Measurements from ENCODE around the gene TMEM106A. TPM values are rescaled to one million over a fixed set of nuclear protein-coding genes. Genes with fewer than 3 reads are reported as not detected.

The TMEM106A gene
- total and polyA plus RNA-seq, 2 of the 13 experiments (the other 11 are each of a cell fraction or from before 2014, with no cell fraction given) = 16.9 to 35.9 TPM

DNA sequence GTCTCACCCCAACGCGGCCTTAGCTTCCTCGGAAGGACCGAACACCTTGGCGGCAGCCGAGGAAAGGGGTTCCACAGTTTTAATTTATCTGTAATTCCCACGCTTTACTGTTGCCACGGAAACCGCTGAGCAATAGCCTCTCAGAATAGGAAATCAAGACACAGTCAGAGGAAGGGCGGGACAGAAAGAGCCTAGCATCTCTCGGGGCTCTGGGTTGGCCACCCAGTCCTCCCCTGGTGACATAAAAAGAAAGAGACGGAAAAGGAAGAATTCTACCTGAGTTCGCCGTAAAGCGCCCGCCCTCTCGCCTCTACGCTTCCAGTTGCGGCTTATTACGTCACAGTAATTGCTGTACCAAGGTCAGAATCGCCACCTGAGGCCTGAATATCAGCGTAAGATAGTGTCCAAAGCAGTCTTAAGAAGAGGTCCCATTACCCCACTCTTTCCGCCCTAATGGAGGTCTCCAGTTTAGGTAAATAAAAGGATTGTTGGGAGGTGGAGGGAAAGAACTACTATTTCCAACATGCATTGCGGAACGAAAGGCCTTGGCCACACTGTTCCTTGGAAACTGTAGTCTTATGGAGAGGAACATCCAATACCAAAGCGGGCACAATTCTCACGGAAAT is 41.4 kb upstream of the TMEM106A start (continued):
- TF ChIP-seq, protein P1, sequence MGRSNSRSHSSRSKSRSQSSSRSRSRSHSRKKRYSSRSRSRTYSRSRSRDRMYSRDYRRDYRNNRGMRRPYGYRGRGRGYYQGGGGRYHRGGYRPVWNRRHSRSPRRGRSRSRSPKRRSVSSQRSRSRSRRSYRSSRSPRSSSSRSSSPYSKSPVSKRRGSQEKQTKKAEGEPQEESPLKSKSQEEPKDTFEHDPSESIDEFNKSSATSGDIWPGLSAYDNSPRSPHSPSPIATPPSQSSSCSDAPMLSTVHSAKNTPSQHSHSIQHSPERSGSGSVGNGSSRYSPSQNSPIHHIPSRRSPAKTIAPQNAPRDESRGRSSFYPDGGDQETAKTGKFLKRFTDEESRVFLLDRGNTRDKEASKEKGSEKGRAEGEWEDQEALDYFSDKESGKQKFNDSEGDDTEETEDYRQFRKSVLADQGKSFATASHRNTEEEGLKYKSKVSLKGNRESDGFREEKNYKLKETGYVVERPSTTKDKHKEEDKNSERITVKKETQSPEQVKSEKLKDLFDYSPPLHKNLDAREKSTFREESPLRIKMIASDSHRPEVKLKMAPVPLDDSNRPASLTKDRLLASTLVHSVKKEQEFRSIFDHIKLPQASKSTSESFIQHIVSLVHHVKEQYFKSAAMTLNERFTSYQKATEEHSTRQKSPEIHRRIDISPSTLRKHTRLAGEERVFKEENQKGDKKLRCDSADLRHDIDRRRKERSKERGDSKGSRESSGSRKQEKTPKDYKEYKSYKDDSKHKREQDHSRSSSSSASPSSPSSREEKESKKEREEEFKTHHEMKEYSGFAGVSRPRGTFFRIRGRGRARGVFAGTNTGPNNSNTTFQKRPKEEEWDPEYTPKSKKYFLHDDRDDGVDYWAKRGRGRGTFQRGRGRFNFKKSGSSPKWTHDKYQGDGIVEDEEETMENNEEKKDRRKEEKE (IDR thresholded peaks at IDR 0.05) = no peak
- TF ChIP-seq, protein P2, sequence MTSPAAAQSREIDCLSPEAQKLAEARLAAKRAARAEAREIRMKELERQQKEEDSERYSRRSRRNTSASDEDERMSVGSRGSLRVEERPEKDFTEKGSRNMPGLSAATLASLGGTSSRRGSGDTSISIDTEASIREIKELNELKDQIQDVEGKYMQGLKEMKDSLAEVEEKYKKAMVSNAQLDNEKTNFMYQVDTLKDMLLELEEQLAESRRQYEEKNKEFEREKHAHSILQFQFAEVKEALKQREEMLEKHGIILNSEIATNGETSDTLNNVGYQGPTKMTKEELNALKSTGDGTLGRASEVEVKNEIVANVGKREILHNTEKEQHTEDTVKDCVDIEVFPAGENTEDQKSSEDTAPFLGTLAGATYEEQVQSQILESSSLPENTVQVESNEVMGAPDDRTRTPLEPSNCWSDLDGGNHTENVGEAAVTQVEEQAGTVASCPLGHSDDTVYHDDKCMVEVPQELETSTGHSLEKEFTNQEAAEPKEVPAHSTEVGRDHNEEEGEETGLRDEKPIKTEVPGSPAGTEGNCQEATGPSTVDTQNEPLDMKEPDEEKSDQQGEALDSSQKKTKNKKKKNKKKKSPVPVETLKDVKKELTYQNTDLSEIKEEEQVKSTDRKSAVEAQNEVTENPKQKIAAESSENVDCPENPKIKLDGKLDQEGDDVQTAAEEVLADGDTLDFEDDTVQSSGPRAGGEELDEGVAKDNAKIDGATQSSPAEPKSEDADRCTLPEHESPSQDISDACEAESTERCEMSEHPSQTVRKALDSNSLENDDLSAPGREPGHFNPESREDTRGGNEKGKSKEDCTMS (CRISPR knock-in tag; conservative IDR thresholded peaks at IDR 0.05) = no peak
- TF ChIP-seq ZNF160 (CRISPR knock-in tag; IDR thresholded peaks at IDR 0.05) (no peak; the same call in 1 of the 2 replicates), ZNF713 (CRISPR knock-in tag; IDR thresholded peaks at IDR 0.05) (no peak), SNAPC2 (CRISPR knock-in tag; IDR thresholded peaks at IDR 0.05) (peak; percentile 38; the same call in 1 of the 2 replicates), ZBTB21 (CRISPR knock-in tag; IDR thresholded peaks at IDR 0.05) (peak; percentile 98), NPAS2 (CRISPR knock-in tag; IDR thresholded peaks at IDR 0.05; ENCODE audit: borderline replicate concordance) (no peak), NFE2 (CRISPR knock-in tag; IDR thresholded peaks at IDR 0.05) (no peak), ZFP36L2 (CRISPR knock-in tag; IDR thresholded peaks at IDR 0.05) (no peak), NFKBIZ (CRISPR knock-in tag; IDR thresholded peaks at IDR 0.05) (peak; percentile 22; the same call in 1 of the 2 replicates), ZNF577 (CRISPR knock-in tag; IDR thresholded peaks at IDR 0.05; ENCODE audit: borderline replicate concordance, low read depth) (no peak), AKAP8 (CRISPR knock-in tag; IDR thresholded peaks at IDR 0.05) (peak; percentile 6; the same call in 1 of the 2 replicates), ZNF253 (CRISPR knock-in tag; IDR thresholded peaks at IDR 0.05; ENCODE audit: borderline replicate concordance) (no peak), REL (CRISPR knock-in tag; conservative IDR thresholded peaks at IDR 0.05) (no peak; the same call in 1 of the 2 replicates)
- TF ChIP-seq, protein P3, sequence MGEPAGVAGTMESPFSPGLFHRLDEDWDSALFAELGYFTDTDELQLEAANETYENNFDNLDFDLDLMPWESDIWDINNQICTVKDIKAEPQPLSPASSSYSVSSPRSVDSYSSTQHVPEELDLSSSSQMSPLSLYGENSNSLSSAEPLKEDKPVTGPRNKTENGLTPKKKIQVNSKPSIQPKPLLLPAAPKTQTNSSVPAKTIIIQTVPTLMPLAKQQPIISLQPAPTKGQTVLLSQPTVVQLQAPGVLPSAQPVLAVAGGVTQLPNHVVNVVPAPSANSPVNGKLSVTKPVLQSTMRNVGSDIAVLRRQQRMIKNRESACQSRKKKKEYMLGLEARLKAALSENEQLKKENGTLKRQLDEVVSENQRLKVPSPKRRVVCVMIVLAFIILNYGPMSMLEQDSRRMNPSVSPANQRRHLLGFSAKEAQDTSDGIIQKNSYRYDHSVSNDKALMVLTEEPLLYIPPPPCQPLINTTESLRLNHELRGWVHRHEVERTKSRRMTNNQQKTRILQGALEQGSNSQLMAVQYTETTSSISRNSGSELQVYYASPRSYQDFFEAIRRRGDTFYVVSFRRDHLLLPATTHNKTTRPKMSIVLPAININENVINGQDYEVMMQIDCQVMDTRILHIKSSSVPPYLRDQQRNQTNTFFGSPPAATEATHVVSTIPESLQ (CRISPR knock-in tag; conservative IDR thresholded peaks at IDR 0.05) = 0 out of 2 replicates have a peak, but pooled peaks have one; percentile 9
- TF ChIP-seq, protein P4, sequence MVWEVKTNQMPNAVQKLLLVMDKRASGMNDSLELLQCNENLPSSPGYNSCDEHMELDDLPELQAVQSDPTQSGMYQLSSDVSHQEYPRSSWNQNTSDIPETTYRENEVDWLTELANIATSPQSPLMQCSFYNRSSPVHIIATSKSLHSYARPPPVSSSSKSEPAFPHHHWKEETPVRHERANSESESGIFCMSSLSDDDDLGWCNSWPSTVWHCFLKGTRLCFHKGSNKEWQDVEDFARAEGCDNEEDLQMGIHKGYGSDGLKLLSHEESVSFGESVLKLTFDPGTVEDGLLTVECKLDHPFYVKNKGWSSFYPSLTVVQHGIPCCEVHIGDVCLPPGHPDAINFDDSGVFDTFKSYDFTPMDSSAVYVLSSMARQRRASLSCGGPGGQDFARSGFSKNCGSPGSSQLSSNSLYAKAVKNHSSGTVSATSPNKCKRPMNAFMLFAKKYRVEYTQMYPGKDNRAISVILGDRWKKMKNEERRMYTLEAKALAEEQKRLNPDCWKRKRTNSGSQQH (CRISPR knock-in tag; IDR thresholded peaks at IDR 0.05; ENCODE audit: low read depth) = no peak; the same call in 1 of the 2 replicates
- TF ChIP-seq, protein P5, sequence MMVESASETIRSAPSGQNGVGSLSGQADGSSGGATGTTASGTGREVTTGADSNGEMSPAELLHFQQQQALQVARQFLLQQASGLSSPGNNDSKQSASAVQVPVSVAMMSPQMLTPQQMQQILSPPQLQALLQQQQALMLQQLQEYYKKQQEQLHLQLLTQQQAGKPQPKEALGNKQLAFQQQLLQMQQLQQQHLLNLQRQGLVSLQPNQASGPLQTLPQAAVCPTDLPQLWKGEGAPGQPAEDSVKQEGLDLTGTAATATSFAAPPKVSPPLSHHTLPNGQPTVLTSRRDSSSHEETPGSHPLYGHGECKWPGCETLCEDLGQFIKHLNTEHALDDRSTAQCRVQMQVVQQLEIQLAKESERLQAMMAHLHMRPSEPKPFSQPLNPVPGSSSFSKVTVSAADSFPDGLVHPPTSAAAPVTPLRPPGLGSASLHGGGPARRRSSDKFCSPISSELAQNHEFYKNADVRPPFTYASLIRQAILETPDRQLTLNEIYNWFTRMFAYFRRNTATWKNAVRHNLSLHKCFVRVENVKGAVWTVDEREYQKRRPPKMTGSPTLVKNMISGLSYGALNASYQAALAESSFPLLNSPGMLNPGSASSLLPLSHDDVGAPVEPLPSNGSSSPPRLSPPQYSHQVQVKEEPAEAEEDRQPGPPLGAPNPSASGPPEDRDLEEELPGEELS (CRISPR knock-in tag; IDR thresholded peaks at IDR 0.05) = no peak

Data from HepG2 (cell line).